Heart right ventricle (tissue), 16 donors: ENCODE results near the gene THSD8. TPM values are rescaled to one million over a fixed set of nuclear protein-coding genes. Genes with fewer than 3 reads are reported as not detected.
A peak's percentile ranks its signal among the peaks of the same experiment; 100 is the strongest.

Experiments used
- ATAC-seq, 8 donors: fragments of 200-7000 bp; cut with Tn5 transposase; one replicate each; pipeline ENCODE4 v1.9.1; 2020; ENCODE audit warnings: mild to moderate bottlenecking in 8 of 8, moderate library complexity in 8 of 8, moderate number of reproducible peaks in 1 of 8
- DNase-seq, 2 donors: peaks; one replicate each; pipeline ENCODE4 v3.0.0-alpha.2; 2020
- H3K27ac ChIP-seq, 10 donors: fragments of 200-600 bp; sonication (generic) in 2 of 10; one replicate each; pipeline versions ENCODE4 v1.5.0 to v1.8.0; 2020 to 2022; ENCODE audit warnings: mild to moderate bottlenecking in 3 of 10
- H3K27me3 ChIP-seq, 7 donors: fragments of 200-600 bp; one replicate each; pipeline ENCODE4 v1.8.0; 2021 to 2022; ENCODE audit warnings: mild to moderate bottlenecking in 2 of 7
- H3K36me3 ChIP-seq, 9 donors: fragments of 200-600 bp; sonication (generic) in 1 of 9; one replicate each; pipeline versions ENCODE4 v1.5.0 to v1.8.0; 2020 to 2022; ENCODE audit warnings: mild to moderate bottlenecking in 2 of 9
- H3K4me1 ChIP-seq, 9 donors: fragments of 200-600 bp; sonication (generic) in 1 of 9; one replicate each; pipeline versions ENCODE4 v1.5.0 to v1.8.0; 2020 to 2022; ENCODE audit warnings: mild to moderate bottlenecking in 4 of 9
- H3K4me3 ChIP-seq, 10 donors: fragments of 200-600 bp; sonication (generic) in 2 of 10; one replicate each; pipeline versions ENCODE4 v1.5.0 to v1.8.0; 2020 to 2022; ENCODE audit warnings: mild to moderate bottlenecking in 7 of 10, moderate library complexity in 2 of 10
- H3K9me3 ChIP-seq, 11 donors: fragments of 200-600 bp in 10 of 11; sonication (generic) in 2 of 11; one replicate each; pipeline versions ENCODE4 v1.5.0 to v1.8.0; 2013 to 2022; ENCODE audit warnings: mild to moderate bottlenecking in 2 of 11, control low read depth in 1 of 11, moderate library complexity in 1 of 11
- WGBS, 2 donors: extraction: QIAGEN DNeasy Blood & Tissue Kit; methylation state at CpG; one replicate each; pipeline ENCODE4 v1.1.7; 2013; ENCODE audit warnings: inconsistent platforms in 1 of 2; 5-methylcytosine and 5-hydroxymethylcytosine counted together
- intact Hi-C, 10 donors: fragments of 100-400 bp; cut with DNase I; formaldehyde crosslinking; loops; one replicate each; pipeline versions ENCODE4 v1.11.1 to v1.14.2; 2022
- microRNA-seq, 2 donors: library from miRNA; unstranded; fragments of <30 nt; microRNA quantifications; one replicate each; pipeline ENCODE4 v1.2.0, GENCODE V29; 2021
- polyA plus RNA-seq, 2 donors: library from polyadenylated mRNA; stranded (reverse); fragments of 200-250 nt; gene quantifications; one replicate each; pipeline ENCODE4 v1.2.3, GENCODE V29; 2013
- total RNA-seq, 10 donors: library from RNA; stranded (reverse); fragmentation: NEBNext Ultra II Directional in 3 of 10; extraction: Animal tissue kit (Norgen Biotek cat#: 25700) in 3 of 10; gene quantifications; one replicate each; pipeline versions ENCODE4 v1.2.1 to v1.2.4, GENCODE V29; 2021 to 2023
- TF ChIP-seq, protein P1 (sequence below), 9 donors: fragments of 200-600 bp; sonication (generic) in 2 of 9; IDR thresholded peaks; one replicate each; pipeline versions ENCODE4 v1.5.0 to v1.8.0; 2021 to 2022; ENCODE audit warnings: antibody characterized with exemption in 9 of 9, mild to moderate bottlenecking in 5 of 9, moderate library complexity in 1 of 9
- donor health status: Arrhythmogenic right ventricular cardiomyopathy.
- donor health status: ischemic (EF 13 %, LVEDD 7.1; RV severe dilation, severe dysfunction).
- donor health status: healthy with polysubstance abuse.
- donor health status: DM: no; HTN: yes; CAD: no.
- donor health status: DM: no; HTN: no; CAD: no.
- donor health status: ischemic (EF 25% LVEDD 6.9; RV normal size, moderate dysfunction).
- donor health status: ischemic (EF 25% LVEDD 5.7; RV mildly dilated, moderate dysfunction).
- donor health status: healthy.
- donor health status: DM: yes; HTN: yes; CAD: no.
- donor health status: Ischemic cardiomyopathy.
- donor health status: ischemic (EF 35%, LVEDD 5.7; RV mildly dilated, moderate dysfunction).
- donor health status: nonischemic (EF 11% LVEDD 7.7; RV severe dilation, severe dysfunction).
- donor health status: DM: yes; HTN: yes; CAD: no.
- donor health status: PGD.
- donor health status: ischemic (EF 29% LVEDD 5.4; RV normal size, mild dysfunction).
- donor health status: nonischemic (EF 23%, LVEDD 6.1; RV moderate dilation, normal function).

THSD8 gene
- total and polyA plus RNA-seq, 12 donors = 0.72 to 4.8 (median 2.5) TPM

DNA sequence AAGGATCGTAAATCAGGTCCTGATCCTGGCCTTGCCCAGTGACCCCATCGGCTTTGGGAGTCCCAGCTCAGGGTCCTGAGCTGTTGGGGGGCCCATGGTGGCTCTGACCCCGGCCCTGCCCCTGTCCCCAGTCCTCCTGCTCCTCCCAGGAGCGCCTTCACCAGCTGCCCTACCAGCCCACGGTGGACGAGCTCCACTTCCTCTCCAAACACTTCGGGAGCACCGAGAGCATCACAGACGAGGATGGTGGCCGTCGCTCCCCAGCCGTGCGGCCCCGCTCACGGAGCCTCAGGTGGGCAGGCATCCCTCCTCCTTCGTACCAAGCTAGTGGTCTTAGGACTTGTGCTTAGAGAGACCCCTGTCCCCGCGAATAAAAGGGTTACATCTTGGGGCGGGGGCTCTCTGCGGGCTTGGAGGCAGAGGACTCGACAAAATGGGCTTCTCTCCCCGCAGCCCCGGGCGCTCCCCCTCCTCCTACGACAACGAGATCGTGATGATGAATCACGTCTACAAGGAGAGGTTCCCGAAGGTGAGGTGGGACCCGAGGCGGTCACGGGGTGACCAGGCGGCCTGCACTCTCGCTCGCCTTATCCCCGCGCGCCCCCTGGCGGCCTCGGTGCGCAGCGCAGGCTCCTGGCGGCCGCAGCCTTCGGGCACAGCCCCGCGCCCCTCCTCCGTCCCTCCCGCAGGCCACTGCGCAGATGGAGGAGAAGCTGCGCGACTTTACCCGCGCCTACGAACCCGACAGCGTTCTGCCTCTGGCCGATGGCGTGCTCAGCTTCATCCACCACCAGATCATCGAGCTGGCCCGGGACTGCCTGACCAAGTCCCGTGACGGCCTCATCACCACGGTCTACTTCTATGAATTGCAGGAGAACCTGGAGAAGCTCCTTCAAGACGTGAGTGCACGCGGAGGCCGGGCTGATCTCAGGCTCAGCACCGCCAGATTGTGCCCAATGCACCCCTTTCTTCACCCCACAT, 45.6 kb downstream of the THSD8 start:
- Histone ChIP-seq H3K36me3 (no peaks in the 10 kb centered on the region), H3K4me3 (peak overlapping the region in 8 of 10 donors; percentile 10 to 45 (median 26)), H3K4me1 (peaks cover 0 to 10% (median 5%) of the 10 kb centered on the region in 9 donors), H3K27ac (no peak overlapping the region), H3K9me3 (no peaks in the 10 kb centered on the region), H3K27me3 (peaks cover 0 to 49% (median 34%) of the 10 kb centered on the region in 7 donors)
- DNase-seq (peak; percentile 68 to 89), ATAC-seq (peak; percentile 95 to 98 (median 96))
- TF ChIP-seq, protein P1, sequence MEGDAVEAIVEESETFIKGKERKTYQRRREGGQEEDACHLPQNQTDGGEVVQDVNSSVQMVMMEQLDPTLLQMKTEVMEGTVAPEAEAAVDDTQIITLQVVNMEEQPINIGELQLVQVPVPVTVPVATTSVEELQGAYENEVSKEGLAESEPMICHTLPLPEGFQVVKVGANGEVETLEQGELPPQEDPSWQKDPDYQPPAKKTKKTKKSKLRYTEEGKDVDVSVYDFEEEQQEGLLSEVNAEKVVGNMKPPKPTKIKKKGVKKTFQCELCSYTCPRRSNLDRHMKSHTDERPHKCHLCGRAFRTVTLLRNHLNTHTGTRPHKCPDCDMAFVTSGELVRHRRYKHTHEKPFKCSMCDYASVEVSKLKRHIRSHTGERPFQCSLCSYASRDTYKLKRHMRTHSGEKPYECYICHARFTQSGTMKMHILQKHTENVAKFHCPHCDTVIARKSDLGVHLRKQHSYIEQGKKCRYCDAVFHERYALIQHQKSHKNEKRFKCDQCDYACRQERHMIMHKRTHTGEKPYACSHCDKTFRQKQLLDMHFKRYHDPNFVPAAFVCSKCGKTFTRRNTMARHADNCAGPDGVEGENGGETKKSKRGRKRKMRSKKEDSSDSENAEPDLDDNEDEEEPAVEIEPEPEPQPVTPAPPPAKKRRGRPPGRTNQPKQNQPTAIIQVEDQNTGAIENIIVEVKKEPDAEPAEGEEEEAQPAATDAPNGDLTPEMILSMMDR (IDR thresholded peaks at IDR 0.05) = peak; percentile 98 to 100 (median 99)
- WGBS, 2 donors = 14 to 15% methylated on average over 68 to 69 of the region's 69 CpGs
- intact Hi-C loops = loop anchor here in 8 of 10 donors (2.0 to 10.0 kb wide), 9 partner anchors 73 to 285 kb away; partner anchors contain the start of gene HOOK2 (in 1 of the 8)

Small RNAs within 50 kb of the gene (microRNA-seq; reads per million reads assigned to microRNA genes)
- 0 to 0.60 reads per million in 2 donors for gene MIR5684
- 0 reads per million in 2 donors for gene MIR6794

Other genes with a start within 250 kb of the THSD8 start
- 1 to 10 TPM; 3.2 to 7.2 (median 5.2) TPM for gene ZNF490, start 191.3 kb upstream of the THSD8 start, total RNA-seq
- under 1 TPM; 0.22 to 0.95 TPM for gene ZNF490, start 191.3 kb upstream of the THSD8 start, polyA plus RNA-seq
- gene ZNF791, start 191.1 kb upstream of the THSD8 start, total RNA-seq = 10 to 100 TPM; 13.1 to 22.1 (median 16.8) TPM
- gene ZNF791, start 191.1 kb upstream of the THSD8 start, polyA plus RNA-seq = 1 to 10 TPM; 4.7 to 8.0 TPM
- gene MAN2B1, start 135.3 kb upstream of the THSD8 start, total RNA-seq = 10 to 100 TPM; 14.2 to 89.9 (median 25.5) TPM
- gene MAN2B1, start 135.3 kb upstream of the THSD8 start, polyA plus RNA-seq = 10 to 100 TPM; 17.7 to 40.1 TPM
- gene WDR83, start 135.3 kb upstream of the THSD8 start, total RNA-seq = 10 to 100 TPM in 1 of 10 donors, 1 to 10 TPM in 9; 5.5 to 10.7 (median 7.9) TPM
- 10 to 100 TPM; 14.5 to 19.7 TPM for gene WDR83, start 135.3 kb upstream of the THSD8 start, polyA plus RNA-seq
- 10 to 100 TPM; 43.6 to 59.3 (median 49.7) TPM for gene DHPS, start 120.2 kb upstream of the THSD8 start, total RNA-seq
- gene DHPS, start 120.2 kb upstream of the THSD8 start, polyA plus RNA-seq = 10 to 100 TPM; 64.5 to 82.2 TPM
- gene GNG14, start 114.1 kb upstream of the THSD8 start, total RNA-seq = not detected
- not detected for gene GNG14, start 114.1 kb upstream of the THSD8 start, polyA plus RNA-seq
- 1 to 10 TPM; 1.2 to 3.1 (median 2.1) TPM for gene FBXW9, start 105.4 kb upstream of the THSD8 start, total RNA-seq
- 1 to 10 TPM; 1.2 to 4.6 TPM for gene FBXW9, start 105.4 kb upstream of the THSD8 start, polyA plus RNA-seq
- 10 to 100 TPM; 32.3 to 51.1 (median 41.6) TPM for gene TNPO2, start 78.1 kb upstream of the THSD8 start, total RNA-seq
- gene TNPO2, start 78.1 kb upstream of the THSD8 start, polyA plus RNA-seq = 10 to 100 TPM; 17.3 to 25.9 TPM
- 100 to 1,000 TPM in 3 of 10 donors, 10 to 100 TPM in 7; 82.2 to 143 (median 91.0) TPM for gene TRIR, start 67.4 kb upstream of the THSD8 start, total RNA-seq
- 100 to 1,000 TPM; 234 to 253 TPM for gene TRIR, start 67.4 kb upstream of the THSD8 start, polyA plus RNA-seq
- gene GET3, start 64.6 kb upstream of the THSD8 start, total RNA-seq = 10 to 100 TPM; 50.6 to 79.7 (median 60.1) TPM
- gene GET3, start 64.6 kb upstream of the THSD8 start, polyA plus RNA-seq = 100 to 1,000 TPM in 1 of 2 donors, 10 to 100 TPM in 1; 37.0 to 121 TPM
- not detected for gene BEST2, start 50.3 kb upstream of the THSD8 start, total RNA-seq
- gene BEST2, start 50.3 kb upstream of the THSD8 start, polyA plus RNA-seq = not detected
- 10 to 100 TPM; 47.8 to 79.3 (median 57.8) TPM for gene HOOK2, start 26.5 kb upstream of the THSD8 start, total RNA-seq
- 100 to 1,000 TPM in 1 of 2 donors, 10 to 100 TPM in 1; 29.7 to 173 TPM for gene HOOK2, start 26.5 kb upstream of the THSD8 start, polyA plus RNA-seq
- 100 to 1,000 TPM in 4 of 10 donors, 10 to 100 TPM in 6; 22.4 to 247 (median 70.0) TPM for gene JUNB, start 10.6 kb upstream of the THSD8 start, total RNA-seq
- gene JUNB, start 10.6 kb upstream of the THSD8 start, polyA plus RNA-seq = 10 to 100 TPM; 41.2 to 65.4 TPM
- gene PRDX2, start 269 bp upstream of the THSD8 start, total RNA-seq = 100 to 1,000 TPM; 532 to 789 (median 744) TPM
- gene PRDX2, start 269 bp upstream of the THSD8 start, polyA plus RNA-seq = 100 to 1,000 TPM; 235 to 827 TPM
- gene RNASEH2A, start 4.5 kb downstream of the THSD8 start, total RNA-seq = 1 to 10 TPM; 1.9 to 5.7 (median 4.1) TPM
- gene RNASEH2A, start 4.5 kb downstream of the THSD8 start, polyA plus RNA-seq = 1 to 10 TPM; 3.1 to 6.9 TPM
- gene RTBDN, start 32.5 kb downstream of the THSD8 start, total RNA-seq = not detected
- not detected for gene RTBDN, start 32.5 kb downstream of the THSD8 start, polyA plus RNA-seq
- under 1 TPM in 8 of 10 donors, not detected in 2; 0.15 to 0.88 (median 0.37) TPM for gene MAST1, start 36.4 kb downstream of the THSD8 start, total RNA-seq
- gene MAST1, start 36.4 kb downstream of the THSD8 start, polyA plus RNA-seq = under 1 TPM; 0.07 to 0.23 TPM
- 10 to 100 TPM; 16.9 to 34.9 (median 19.9) TPM for gene DNASE2, start 79.4 kb downstream of the THSD8 start, total RNA-seq
- 10 to 100 TPM; 10.5 to 25.6 TPM for gene DNASE2, start 79.4 kb downstream of the THSD8 start, polyA plus RNA-seq
- under 1 TPM in 1 of 10 donors, not detected in 9; 0.13 TPM for gene KLF1, start 85.1 kb downstream of the THSD8 start, total RNA-seq
- not detected for gene KLF1, start 85.1 kb downstream of the THSD8 start, polyA plus RNA-seq
- gene GCDH, start 89.1 kb downstream of the THSD8 start, total RNA-seq = 10 to 100 TPM; 32.4 to 53.2 (median 45.1) TPM
- gene GCDH, start 89.1 kb downstream of the THSD8 start, polyA plus RNA-seq = 10 to 100 TPM; 22.6 to 72.3 TPM
- gene SYCE2, start 117.2 kb downstream of the THSD8 start, total RNA-seq = under 1 TPM in 1 of 10 donors, not detected in 9; 0.21 TPM
- under 1 TPM; 0.10 to 0.22 TPM for gene SYCE2, start 117.2 kb downstream of the THSD8 start, polyA plus RNA-seq
- 10 to 100 TPM; 31.0 to 53.0 (median 38.5) TPM for gene FARSA, start 131.6 kb downstream of the THSD8 start, total RNA-seq
- gene FARSA, start 131.6 kb downstream of the THSD8 start, polyA plus RNA-seq = 10 to 100 TPM; 23.2 to 81.4 TPM
- gene CALR, start 136.5 kb downstream of the THSD8 start, total RNA-seq = 100 to 1,000 TPM; 265 to 683 (median 348) TPM
- 100 to 1,000 TPM; 197 to 830 TPM for gene CALR, start 136.5 kb downstream of the THSD8 start, polyA plus RNA-seq
- 100 to 1,000 TPM; 138 to 201 (median 148) TPM for gene RAD23A, start 143.8 kb downstream of the THSD8 start, total RNA-seq
- 100 to 1,000 TPM; 187 to 289 TPM for gene RAD23A, start 143.8 kb downstream of the THSD8 start, polyA plus RNA-seq
- gene GADD45GIP1, start 155.2 kb downstream of the THSD8 start, total RNA-seq = 10 to 100 TPM; 18.4 to 33.9 (median 20.9) TPM
- gene GADD45GIP1, start 155.2 kb downstream of the THSD8 start, polyA plus RNA-seq = 100 to 1,000 TPM; 120 to 237 TPM
- gene DAND5, start 167.5 kb downstream of the THSD8 start, total RNA-seq = 10 to 100 TPM in 5 of 10 donors, 1 to 10 TPM in 5; 7.3 to 14.4 (median 10.1) TPM
- gene DAND5, start 167.5 kb downstream of the THSD8 start, polyA plus RNA-seq = 1 to 10 TPM in 1 of 2 donors, under 1 TPM in 1; 0.71 to 4.2 TPM
- gene NFIX, start 193.4 kb downstream of the THSD8 start, total RNA-seq = 100 to 1,000 TPM; 111 to 162 (median 145) TPM
- 10 to 100 TPM; 16.8 to 34.2 TPM for gene NFIX, start 193.4 kb downstream of the THSD8 start, polyA plus RNA-seq